ENCODE measurements around the gene ZNF511. TPM values are rescaled to one million over a fixed set of nuclear protein-coding genes. Genes with fewer than 3 reads are reported as not detected.

Gene ZNF511
- total and polyA plus RNA-seq, 9 of the 15 experiments (the other 6 are each of a cell fraction or from before 2014, with no cell fraction given) = 0.61 to 69.3 (median 40.1) TPM

DNA sequence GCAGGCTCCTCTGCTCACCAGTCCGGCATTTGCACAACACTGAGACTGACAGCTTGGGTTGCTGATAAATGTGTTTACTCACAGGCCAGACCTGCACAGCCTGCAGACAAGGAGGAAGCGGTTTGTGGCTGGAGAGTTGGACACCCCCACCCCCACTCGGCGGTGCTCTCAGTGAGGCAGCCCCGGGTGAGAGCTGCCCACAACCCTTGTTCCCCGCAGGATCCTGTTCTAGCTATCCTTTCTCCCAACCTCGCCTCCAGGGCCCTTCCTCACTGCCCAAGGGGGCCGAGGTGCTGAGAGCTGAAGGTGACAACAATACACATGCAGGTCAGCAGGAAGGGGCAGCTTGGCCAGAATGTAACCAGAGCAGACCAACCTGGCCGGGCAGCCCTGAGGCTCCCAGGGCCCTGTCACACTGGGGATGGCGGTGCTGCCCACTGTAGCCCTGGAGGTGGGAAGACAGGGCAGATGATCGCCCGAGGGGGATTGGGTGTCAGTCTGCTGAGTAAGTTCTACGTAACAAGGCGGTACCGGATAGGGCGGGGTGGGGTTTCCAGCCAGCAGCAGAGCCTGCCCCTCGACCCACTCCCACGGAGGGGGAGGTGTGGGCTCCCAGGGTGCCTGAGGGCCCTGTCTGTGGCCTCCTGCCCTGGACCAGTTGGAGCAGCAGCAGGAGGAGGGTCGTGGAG is 30.0 kb upstream of the ZNF511 start (continued):
- TF ChIP-seq ZNF23 (CRISPR knock-in tag; IDR thresholded peaks at IDR 0.05) = no peak
- TF ChIP-seq ZSCAN32 (CRISPR knock-in tag; IDR thresholded peaks at IDR 0.05) = 0 out of 2 replicates have a peak, but pooled peaks have one; percentile 4
- TF ChIP-seq TOE1 (IDR thresholded peaks at IDR 0.05; ENCODE audit: borderline replicate concordance) = no peak
- TF ChIP-seq TOE1 (CRISPR knock-in tag; IDR thresholded peaks at IDR 0.05; ENCODE audit: borderline replicate concordance, low read depth) = no peak
- peak; percentile 43; the same call in 1 of the 2 replicates for TF ChIP-seq NFE2 (IDR thresholded peaks at IDR 0.05; ENCODE audit: low read depth)
- peak; percentile 92 for TF ChIP-seq SMAD4 (CRISPR knock-in tag; conservative IDR thresholded peaks at IDR 0.05)
- no peak for TF ChIP-seq ZNF282 (CRISPR knock-in tag; IDR thresholded peaks at IDR 0.05)
- no peak for TF ChIP-seq SRSF3 (IDR thresholded peaks at IDR 0.05; ENCODE audit: insufficient read depth, low read length)
- TF ChIP-seq, protein P1, sequence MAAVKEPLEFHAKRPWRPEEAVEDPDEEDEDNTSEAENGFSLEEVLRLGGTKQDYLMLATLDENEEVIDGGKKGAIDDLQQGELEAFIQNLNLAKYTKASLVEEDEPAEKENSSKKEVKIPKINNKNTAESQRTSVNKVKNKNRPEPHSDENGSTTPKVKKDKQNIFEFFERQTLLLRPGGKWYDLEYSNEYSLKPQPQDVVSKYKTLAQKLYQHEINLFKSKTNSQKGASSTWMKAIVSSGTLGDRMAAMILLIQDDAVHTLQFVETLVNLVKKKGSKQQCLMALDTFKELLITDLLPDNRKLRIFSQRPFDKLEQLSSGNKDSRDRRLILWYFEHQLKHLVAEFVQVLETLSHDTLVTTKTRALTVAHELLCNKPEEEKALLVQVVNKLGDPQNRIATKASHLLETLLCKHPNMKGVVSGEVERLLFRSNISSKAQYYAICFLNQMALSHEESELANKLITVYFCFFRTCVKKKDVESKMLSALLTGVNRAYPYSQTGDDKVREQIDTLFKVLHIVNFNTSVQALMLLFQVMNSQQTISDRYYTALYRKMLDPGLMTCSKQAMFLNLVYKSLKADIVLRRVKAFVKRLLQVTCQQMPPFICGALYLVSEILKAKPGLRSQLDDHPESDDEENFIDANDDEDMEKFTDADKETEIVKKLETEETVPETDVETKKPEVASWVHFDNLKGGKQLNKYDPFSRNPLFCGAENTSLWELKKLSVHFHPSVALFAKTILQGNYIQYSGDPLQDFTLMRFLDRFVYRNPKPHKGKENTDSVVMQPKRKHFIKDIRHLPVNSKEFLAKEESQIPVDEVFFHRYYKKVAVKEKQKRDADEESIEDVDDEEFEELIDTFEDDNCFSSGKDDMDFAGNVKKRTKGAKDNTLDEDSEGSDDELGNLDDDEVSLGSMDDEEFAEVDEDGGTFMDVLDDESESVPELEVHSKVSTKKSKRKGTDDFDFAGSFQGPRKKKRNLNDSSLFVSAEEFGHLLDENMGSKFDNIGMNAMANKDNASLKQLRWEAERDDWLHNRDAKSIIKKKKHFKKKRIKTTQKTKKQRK (IDR thresholded peaks at IDR 0.05; ENCODE audit: borderline replicate concordance, low read depth, low read length) = no peak
- no peak for TF ChIP-seq NR3C1 (CRISPR knock-in tag; IDR thresholded peaks at IDR 0.05)
- peak; percentile 59; the same call in 1 of the 2 replicates for TF ChIP-seq EP400 (IDR thresholded peaks at IDR 0.05)
- TF ChIP-seq POLR2A (conservative IDR thresholded peaks at IDR 0.05) = peak; percentile 49; the same call in 1 of the 2 replicates
- TF ChIP-seq, protein P2, sequence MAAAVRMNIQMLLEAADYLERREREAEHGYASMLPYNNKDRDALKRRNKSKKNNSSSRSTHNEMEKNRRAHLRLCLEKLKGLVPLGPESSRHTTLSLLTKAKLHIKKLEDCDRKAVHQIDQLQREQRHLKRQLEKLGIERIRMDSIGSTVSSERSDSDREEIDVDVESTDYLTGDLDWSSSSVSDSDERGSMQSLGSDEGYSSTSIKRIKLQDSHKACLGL (CRISPR knock-in tag; IDR thresholded peaks at IDR 0.05; ENCODE audit: borderline replicate concordance, poor library complexity, severe bottlenecking) = no peak
- TF ChIP-seq, protein P3, sequence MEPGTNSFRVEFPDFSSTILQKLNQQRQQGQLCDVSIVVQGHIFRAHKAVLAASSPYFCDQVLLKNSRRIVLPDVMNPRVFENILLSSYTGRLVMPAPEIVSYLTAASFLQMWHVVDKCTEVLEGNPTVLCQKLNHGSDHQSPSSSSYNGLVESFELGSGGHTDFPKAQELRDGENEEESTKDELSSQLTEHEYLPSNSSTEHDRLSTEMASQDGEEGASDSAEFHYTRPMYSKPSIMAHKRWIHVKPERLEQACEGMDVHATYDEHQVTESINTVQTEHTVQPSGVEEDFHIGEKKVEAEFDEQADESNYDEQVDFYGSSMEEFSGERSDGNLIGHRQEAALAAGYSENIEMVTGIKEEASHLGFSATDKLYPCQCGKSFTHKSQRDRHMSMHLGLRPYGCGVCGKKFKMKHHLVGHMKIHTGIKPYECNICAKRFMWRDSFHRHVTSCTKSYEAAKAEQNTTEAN (CRISPR knock-in tag; IDR thresholded peaks at IDR 0.05) = no peak
- TF ChIP-seq E2F3 (CRISPR knock-in tag; IDR thresholded peaks at IDR 0.05) = no peak
- TF ChIP-seq TCF3 (CRISPR knock-in tag; IDR thresholded peaks at IDR 0.05) = peak; percentile 67
- TF ChIP-seq, protein P4, sequence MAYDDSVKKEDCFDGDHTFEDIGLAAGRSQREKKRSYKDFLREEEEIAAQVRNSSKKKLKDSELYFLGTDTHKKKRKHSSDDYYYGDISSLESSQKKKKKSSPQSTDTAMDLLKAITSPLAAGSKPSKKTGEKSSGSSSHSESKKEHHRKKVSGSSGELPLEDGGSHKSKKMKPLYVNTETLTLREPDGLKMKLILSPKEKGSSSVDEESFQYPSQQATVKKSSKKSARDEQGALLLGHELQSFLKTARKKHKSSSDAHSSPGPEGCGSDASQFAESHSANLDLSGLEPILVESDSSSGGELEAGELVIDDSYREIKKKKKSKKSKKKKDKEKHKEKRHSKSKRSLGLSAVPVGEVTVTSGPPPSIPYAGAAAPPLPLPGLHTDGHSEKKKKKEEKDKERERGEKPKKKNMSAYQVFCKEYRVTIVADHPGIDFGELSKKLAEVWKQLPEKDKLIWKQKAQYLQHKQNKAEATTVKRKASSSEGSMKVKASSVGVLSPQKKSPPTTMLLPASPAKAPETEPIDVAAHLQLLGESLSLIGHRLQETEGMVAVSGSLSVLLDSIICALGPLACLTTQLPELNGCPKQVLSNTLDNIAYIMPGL (CRISPR knock-in tag; IDR thresholded peaks at IDR 0.05) = no peak
- no peak for TF ChIP-seq NELFE (IDR thresholded peaks at IDR 0.05; ENCODE audit: insufficient read depth, insufficient read length)
- no peak for TF ChIP-seq RBM39 (optimal IDR thresholded peaks at IDR 0.05; ENCODE audit: low read depth, low read length)
- TF ChIP-seq NFATC3 (IDR thresholded peaks at IDR 0.05) = no peak

All from K562 (cell line).